H9 (cell line): ENCODE measurements around the gene NBEA. TPM values are rescaled to one million over a fixed set of nuclear protein-coding genes. Genes with fewer than 3 reads are reported as not detected.

ENCODE experiments used
- DNase-seq: peaks from one replicate; pipeline ENCODE4 v3.0.0-alpha.2; 2017
- H2AFZ ChIP-seq: one replicate; pipeline ENCODE4 v1.6.1; 2013; ENCODE audit warnings: mild to moderate bottlenecking, low read length, control low read depth, moderate library complexity
- H2AK5ac ChIP-seq: 2 replicates; pipeline ENCODE4 v1.6.1; 2013; ENCODE audit warnings: low read length, control low read depth, mixed read lengths; ENCODE audit not compliant: insufficient read length
- H2BK120ac ChIP-seq: one replicate; pipeline ENCODE4 v1.6.1; 2013; ENCODE audit warnings: low read depth, mild to moderate bottlenecking, low read length, control low read depth, inconsistent platforms; ENCODE audit not compliant: poor library complexity, severe bottlenecking
- H2BK12ac ChIP-seq: 2 replicates; pipeline ENCODE4 v1.6.1; 2013; ENCODE audit warnings: low read length, control low read depth, mixed read lengths, low read depth; ENCODE audit not compliant: insufficient read length
- H2BK15ac ChIP-seq: 2 replicates; pipeline ENCODE4 v1.6.1; 2013; ENCODE audit warnings: low read depth, low read length, control low read depth
- H2BK20ac ChIP-seq: one replicate; pipeline ENCODE4 v1.6.1; 2013; ENCODE audit warnings: low read depth, mild to moderate bottlenecking, low read length, control low read depth, inconsistent platforms; ENCODE audit not compliant: poor library complexity, severe bottlenecking
- H2BK5ac ChIP-seq: 2 replicates; pipeline ENCODE4 v1.6.1; 2013; ENCODE audit warnings: low read length, control low read depth, mixed read lengths; ENCODE audit not compliant: insufficient read length
- H3K14ac ChIP-seq: 2 replicates; pipeline ENCODE4 v1.6.1; 2013; ENCODE audit warnings: low read length, control low read depth; ENCODE audit not compliant: insufficient read depth
- H3K18ac ChIP-seq: 2 replicates; pipeline ENCODE4 v1.6.1; 2013; ENCODE audit warnings: low read depth, mild to moderate bottlenecking, mixed read lengths, low read length, control low read depth; ENCODE audit not compliant: insufficient read length
- H3K23ac ChIP-seq: 2 replicates; pipeline ENCODE4 v1.6.1; 2013; ENCODE audit warnings: low read length, control low read depth, mixed read lengths, low read depth; ENCODE audit not compliant: insufficient read length
- H3K23me2 ChIP-seq: 2 replicates; pipeline ENCODE4 v1.6.1; 2013; ENCODE audit warnings: low read depth, mild to moderate bottlenecking, mixed read lengths, low read length, control low read depth; ENCODE audit not compliant: insufficient read length, poor library complexity, severe bottlenecking
- H3K27ac ChIP-seq: 2 replicates; pipeline ENCODE4 v1.5.1; 2013; ENCODE audit warnings: low read length, control low read depth, mixed read lengths, low read depth; ENCODE audit not compliant: insufficient read length
- H3K27me3 ChIP-seq: 2 replicates; pipeline ENCODE4 v1.6.1; 2013; ENCODE audit warnings: low read length, control low read depth, inconsistent platforms; ENCODE audit not compliant: insufficient read depth
- H3K4ac ChIP-seq: 2 replicates; pipeline ENCODE4 v1.6.1; 2013; ENCODE audit warnings: low read depth, mild to moderate bottlenecking, control low read depth, inconsistent platforms, low read length, moderate library complexity
- H3K4me1 ChIP-seq: 2 replicates; pipeline ENCODE4 v1.6.1; 2013; ENCODE audit warnings: low read length, control low read depth, inconsistent platforms; ENCODE audit not compliant: insufficient read depth
- H3K4me2 ChIP-seq: 2 replicates; pipeline ENCODE4 v1.6.1; 2013; ENCODE audit warnings: low read length, control low read depth, mixed read lengths; ENCODE audit not compliant: insufficient read length, insufficient read depth
- H3K56ac ChIP-seq: 2 replicates; pipeline ENCODE4 v1.6.1; 2013; ENCODE audit warnings: low read depth, mild to moderate bottlenecking, mixed read lengths, low read length, control low read depth; ENCODE audit not compliant: insufficient read length
- H3K79me1 ChIP-seq: 2 replicates; pipeline ENCODE4 v1.6.1; 2013; ENCODE audit warnings: low read depth, mild to moderate bottlenecking, moderate library complexity, low read length, control low read depth, inconsistent platforms; ENCODE audit not compliant: insufficient read depth, poor library complexity, severe bottlenecking
- H3K79me2 ChIP-seq: 2 replicates; pipeline ENCODE4 v1.6.1; 2013; ENCODE audit warnings: low read length, control low read depth, inconsistent platforms; ENCODE audit not compliant: insufficient read depth
- H3K9ac ChIP-seq: 2 replicates; pipeline ENCODE4 v1.6.1; 2013; ENCODE audit warnings: low read length, control low read depth, mixed read lengths; ENCODE audit not compliant: insufficient read length; ENCODE audit errors: extremely low read depth
- H3K9me3 ChIP-seq: one replicate; pipeline ENCODE4 v1.6.1; 2013; ENCODE audit warnings: low read depth, low read length, inconsistent platforms; ENCODE audit not compliant: control insufficient read depth
- H3T11ph ChIP-seq: one replicate; pipeline ENCODE4 v1.6.1; 2013; ENCODE audit warnings: mild to moderate bottlenecking, low read length, control low read depth, inconsistent platforms
- H4K20me1 ChIP-seq: one replicate; pipeline ENCODE4 v1.6.1; 2013; ENCODE audit not compliant: control insufficient read depth, insufficient read length, insufficient read depth
- H4K5ac ChIP-seq: 2 replicates; pipeline ENCODE4 v1.6.1; 2013; ENCODE audit warnings: low read depth, mild to moderate bottlenecking, mixed read lengths, low read length, control low read depth; ENCODE audit not compliant: insufficient read length
- H4K8ac ChIP-seq: replicated peaks from 2 replicates; pipeline ENCODE4 v1.6.1; 2013; ENCODE audit warnings: low read length, control low read depth, mixed read lengths, low read depth; ENCODE audit not compliant: insufficient read length
- H4K91ac ChIP-seq: 2 replicates; pipeline ENCODE4 v1.6.1; 2013; ENCODE audit warnings: low read depth, mild to moderate bottlenecking, moderate library complexity, mixed read lengths, low read length, control low read depth; ENCODE audit not compliant: insufficient read length
- H3K27ac Mint-ChIP-seq, 3 experiments: 2 replicates in 2 of 3; 3 replicates in 1 of 3; pipeline ENCODE4 v1.8.0; 2020 to 2021; ENCODE audit warnings: mixed read lengths in 3 of 3, mild to moderate bottlenecking in 1 of 3, moderate library complexity in 1 of 3
- H3K27me3 Mint-ChIP-seq: 2 replicates; pipeline ENCODE4 v1.8.0; 2021; ENCODE audit warnings: low read depth, mild to moderate bottlenecking, moderate library complexity, mixed read lengths
- H3K36me3 Mint-ChIP-seq, 3 experiments: 2 replicates in 2 of 3; 3 replicates in 1 of 3; pipeline ENCODE4 v1.8.0; 2020 to 2021; ENCODE audit warnings: low read depth in 3 of 3, mixed read lengths in 3 of 3; ENCODE audit not compliant: insufficient read depth in 1 of 3
- H3K4me1 Mint-ChIP-seq, 2 experiments: 2 replicates each; pipeline ENCODE4 v1.8.0; 2020; ENCODE audit warnings: mixed read lengths in 2 of 2
- H3K4me3 Mint-ChIP-seq, 2 experiments: 2 replicates in 1 of 2; 3 replicates in 1 of 2; pipeline ENCODE4 v1.8.0; 2020 to 2021; ENCODE audit warnings: mild to moderate bottlenecking in 2 of 2, mixed read lengths in 2 of 2, moderate library complexity in 1 of 2
- H3K9me3 Mint-ChIP-seq, 2 experiments: 2 replicates in 1 of 2; 3 replicates in 1 of 2; pipeline ENCODE4 v1.8.0; 2020; ENCODE audit warnings: mild to moderate bottlenecking in 2 of 2, mixed read lengths in 2 of 2, moderate library complexity in 1 of 2
- CTCF ChIP-seq: fragments of 200-600 bp; sonication (generic); conservative IDR thresholded peaks from 3 replicates; pipeline ENCODE4 v1.8.0; 2021; ENCODE audit warnings: antibody characterized with exemption, mild to moderate bottlenecking
- WGBS: extraction: QIAGEN DNeasy Blood & Tissue Kit; methylation state at CpG from one replicate; pipeline ENCODE4 v1.1.7; 2013; ENCODE audit warnings: missing lambda C conversion rate, low lambda C conversion rate, mixed read lengths; ENCODE audit not compliant: insufficient read length; ENCODE audit errors: extremely low coverage; 5-methylcytosine and 5-hydroxymethylcytosine counted together
- total RNA-seq: library from RNA; stranded (reverse); gene quantifications from 2 replicates; pipeline ENCODE4 v1.2.1, GENCODE V29; 2021

NBEA gene
- total RNA-seq, 1 experiment from 2014 or later: 17.3 TPM

GRCh38 chr13:34988330-34988791 is 46.3 kb downstream of the NBEA start:
- no peak for DNase-seq
- H4K91ac ChIP-seq: no peak overlapping the region
- peaks cover 70 to 79% (median 71%) of the 10 kb centered on the region in 3 experiments for H3K36me3 Mint-ChIP-seq

More at GRCh38 chr13:34988330-34988791, 46.3 kb downstream of the NBEA start:
- no CpG with 5 or more reads among the region's 12 CpGs for WGBS
- no peak overlapping the region for H2BK5ac ChIP-seq
- H4K8ac ChIP-seq: no peak overlapping the region
- H3K27me3 ChIP-seq: no peaks in the 10 kb centered on the region
- no peak overlapping the region for H3K56ac ChIP-seq
- H3K4me2 ChIP-seq: no peak overlapping the region
- no peaks in the 10 kb centered on the region for H4K20me1 ChIP-seq
- H3K4me1 ChIP-seq: no peaks in the 10 kb centered on the region
- no peaks in the 10 kb centered on the region; the same call in 1 of the 2 replicates for H3K79me2 ChIP-seq
- H3K27me3 Mint-ChIP-seq: peaks cover 1% of the 10 kb centered on the region; the same call in 1 of the 2 replicates
- no peaks in the 10 kb centered on the region for H3K23me2 ChIP-seq
- no peak overlapping the region for H2BK120ac ChIP-seq
- no peak overlapping the region for H3K27ac Mint-ChIP-seq
- no peak overlapping the region for H4K5ac ChIP-seq
- H2AFZ ChIP-seq: no peak overlapping the region
- H3K9me3 Mint-ChIP-seq: peaks cover 54 to 75% of the 10 kb centered on the region in 2 experiments
- peaks cover 32% of the 10 kb centered on the region for H3K9me3 ChIP-seq
- TF ChIP-seq CTCF: no peak
- H3T11ph ChIP-seq: no peak overlapping the region
- H3K4ac ChIP-seq: no peak overlapping the region
- no peak overlapping the region for H2BK12ac ChIP-seq
- H3K4me3 Mint-ChIP-seq: no peak overlapping the region
- no peak overlapping the region for H2BK15ac ChIP-seq
- peaks cover 11 to 17% of the 10 kb centered on the region in 2 experiments; a peak in 3 of 4 replicates for H3K4me1 Mint-ChIP-seq
- no peaks in the 10 kb centered on the region for H3K79me1 ChIP-seq
- H3K18ac ChIP-seq: no peak overlapping the region
- no peak overlapping the region for H3K14ac ChIP-seq
- H2AK5ac ChIP-seq: no peak overlapping the region
- H2BK20ac ChIP-seq: no peak overlapping the region
- no peak overlapping the region for H3K23ac ChIP-seq
- H3K9ac ChIP-seq: no peak overlapping the region
- no peak overlapping the region for H3K27ac ChIP-seq
